DOHH2 (cell line): ENCODE results near the gene PDHX.

ENCODE experiments used
- CTCF ChIP-seq: fragments of 200-600 bp; sonication (generic); IDR thresholded peaks from one replicate; pipeline ENCODE4 v1.5.1; 2014; ENCODE audit warnings: antibody characterized with exemption, mild to moderate bottlenecking, low read depth, low read length; ENCODE audit not compliant: poor library complexity, severe bottlenecking
- EZH2phosphoT487 ChIP-seq: fragments of 200-600 bp; sonication (generic); IDR thresholded peaks from 2 replicates; pipeline ENCODE4 v1.6.1; 2017; ENCODE audit warnings: borderline replicate concordance, mild to moderate bottlenecking, antibody characterized with exemption, low read length, moderate library complexity, mixed read lengths

GRCh38 chr11:34960277-34960676 is 43.9 kb downstream of the PDHX start:
- TF ChIP-seq CTCF (no peak), EZH2phosphoT487 (no peak)
